ENCODE measurements around the gene KLK2. TPM values are rescaled to one million over a fixed set of nuclear protein-coding genes. Genes with fewer than 3 reads are reported as not detected.

The KLK2 gene
- total and polyA plus RNA-seq, 2 of the 13 experiments (the other 11 are each of a cell fraction or from before 2014, with no cell fraction given): 0.11 TPM; not detected in 1

DNA sequence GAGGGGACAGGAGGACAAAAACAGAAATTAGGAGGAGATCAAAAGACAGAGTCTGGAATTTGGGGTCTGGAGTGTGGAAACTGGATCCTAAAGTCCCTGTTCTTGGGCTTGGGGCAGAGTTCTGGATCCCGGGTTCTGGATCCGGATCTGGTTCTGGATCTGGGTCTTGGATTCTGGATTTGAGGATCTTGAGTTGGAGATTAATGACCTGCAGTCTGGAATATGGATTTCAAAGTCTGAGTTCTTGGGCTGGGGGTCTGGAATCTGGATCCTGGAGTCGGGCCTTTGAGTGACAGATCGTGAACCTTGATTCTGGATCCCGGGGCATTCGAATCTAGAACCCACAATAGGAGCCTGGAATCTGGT lies 39.5 kb upstream of the KLK2 start:
- no peak for FAIRE-seq
- 57% methylated on average over 6 of the region's 6 CpGs for whole genome bisulfite sequencing (ENCODE audit: low lambda C conversion rate)
- CTCF ChIA-PET (ENCODE audit: low intra/inter-chr PET ratio, low total read pairs): no interaction called here

More for the DNA sequence above, 39.5 kb upstream of the KLK2 start:
- no peak overlapping the region for H3K4me3 ChIP-seq (replicated peaks in 1 of 3; ENCODE audit: insufficient read depth in 1 of 3, low read depth in 2 of 3, low read length in 3 of 3)
- H3K27ac ChIP-seq (ENCODE audit: extremely low read length, insufficient read depth, low read length): no peak overlapping the region
- no peaks in the 10 kb centered on the region for H4K20me1 ChIP-seq (ENCODE audit: insufficient read depth, low read length)
- H3K27me3 ChIP-seq (ENCODE audit: control insufficient read depth in 1 of 2, insufficient read depth in 2 of 2, low read length in 2 of 2): peaks cover 0 to 43% of the 10 kb centered on the region in 2 experiments; a peak in 2 of 5 replicates
- no peak overlapping the region for H3K9ac ChIP-seq (ENCODE audit: insufficient read depth, low read depth, low read length)
- intact Hi-C loops (cut with micrococcal nuclease; ENCODE audit: unreplicated experiment): no loop called here
- peaks cover 17% of the 10 kb centered on the region for H3K4me1 ChIP-seq (ENCODE audit: insufficient read depth, low read length)
- H2AFZ ChIP-seq (ENCODE audit: low read length): no peak overlapping the region
- POLR2A ChIA-PET: interaction anchor here (1.6 kb wide), 1 partner anchor 29 kb away, joined by 6 read pairs; no protein-coding TSS in a partner anchor
- no TSS peak for BruUV-seq (replicated peaks)
- no peaks in the 10 kb centered on the region for H3K9me3 ChIP-seq (ENCODE audit: low read length)
- no peaks in the 10 kb centered on the region for H3K79me2 ChIP-seq (ENCODE audit: insufficient read depth, low read length)
- no peak for TF ChIP-seq GPN1 (CRISPR knock-in tag; IDR thresholded peaks at IDR 0.05; ENCODE audit: borderline replicate concordance)
- TF ChIP-seq, protein P1, sequence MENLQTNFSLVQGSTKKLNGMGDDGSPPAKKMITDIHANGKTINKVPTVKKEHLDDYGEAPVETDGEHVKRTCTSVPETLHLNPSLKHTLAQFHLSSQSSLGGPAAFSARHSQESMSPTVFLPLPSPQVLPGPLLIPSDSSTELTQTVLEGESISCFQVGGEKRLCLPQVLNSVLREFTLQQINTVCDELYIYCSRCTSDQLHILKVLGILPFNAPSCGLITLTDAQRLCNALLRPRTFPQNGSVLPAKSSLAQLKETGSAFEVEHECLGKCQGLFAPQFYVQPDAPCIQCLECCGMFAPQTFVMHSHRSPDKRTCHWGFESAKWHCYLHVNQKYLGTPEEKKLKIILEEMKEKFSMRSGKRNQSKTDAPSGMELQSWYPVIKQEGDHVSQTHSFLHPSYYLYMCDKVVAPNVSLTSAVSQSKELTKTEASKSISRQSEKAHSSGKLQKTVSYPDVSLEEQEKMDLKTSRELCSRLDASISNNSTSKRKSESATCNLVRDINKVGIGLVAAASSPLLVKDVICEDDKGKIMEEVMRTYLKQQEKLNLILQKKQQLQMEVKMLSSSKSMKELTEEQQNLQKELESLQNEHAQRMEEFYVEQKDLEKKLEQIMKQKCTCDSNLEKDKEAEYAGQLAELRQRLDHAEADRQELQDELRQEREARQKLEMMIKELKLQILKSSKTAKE (CRISPR knock-in tag; IDR thresholded peaks at IDR 0.05; ENCODE audit: borderline replicate concordance): no peak
- no peak for TF ChIP-seq TBL1XR1 (IDR thresholded peaks at IDR 0.05; ENCODE audit: borderline replicate concordance, low read length, partially characterized antibody)
- TF ChIP-seq REPIN1 (CRISPR knock-in tag; IDR thresholded peaks at IDR 0.05; ENCODE audit: borderline replicate concordance, low read depth): no peak
- no peak for TF ChIP-seq ZNF644 (CRISPR knock-in tag; IDR thresholded peaks at IDR 0.05; ENCODE audit: low read depth)
- TF ChIP-seq ZNF3 (CRISPR knock-in tag; IDR thresholded peaks at IDR 0.05): no peak
- no peak for TF ChIP-seq PHF8 (CRISPR knock-in tag; IDR thresholded peaks at IDR 0.05)
- TF ChIP-seq, protein P2, sequence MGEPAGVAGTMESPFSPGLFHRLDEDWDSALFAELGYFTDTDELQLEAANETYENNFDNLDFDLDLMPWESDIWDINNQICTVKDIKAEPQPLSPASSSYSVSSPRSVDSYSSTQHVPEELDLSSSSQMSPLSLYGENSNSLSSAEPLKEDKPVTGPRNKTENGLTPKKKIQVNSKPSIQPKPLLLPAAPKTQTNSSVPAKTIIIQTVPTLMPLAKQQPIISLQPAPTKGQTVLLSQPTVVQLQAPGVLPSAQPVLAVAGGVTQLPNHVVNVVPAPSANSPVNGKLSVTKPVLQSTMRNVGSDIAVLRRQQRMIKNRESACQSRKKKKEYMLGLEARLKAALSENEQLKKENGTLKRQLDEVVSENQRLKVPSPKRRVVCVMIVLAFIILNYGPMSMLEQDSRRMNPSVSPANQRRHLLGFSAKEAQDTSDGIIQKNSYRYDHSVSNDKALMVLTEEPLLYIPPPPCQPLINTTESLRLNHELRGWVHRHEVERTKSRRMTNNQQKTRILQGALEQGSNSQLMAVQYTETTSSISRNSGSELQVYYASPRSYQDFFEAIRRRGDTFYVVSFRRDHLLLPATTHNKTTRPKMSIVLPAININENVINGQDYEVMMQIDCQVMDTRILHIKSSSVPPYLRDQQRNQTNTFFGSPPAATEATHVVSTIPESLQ (CRISPR knock-in tag; conservative IDR thresholded peaks at IDR 0.05): no peak
- TF ChIP-seq ZFP36L2 (CRISPR knock-in tag; IDR thresholded peaks at IDR 0.05): no peak
- TF ChIP-seq NFE2L1 (CRISPR knock-in tag; IDR thresholded peaks at IDR 0.05; ENCODE audit: borderline replicate concordance): no peak
- TF ChIP-seq MTF2 (CRISPR knock-in tag; IDR thresholded peaks at IDR 0.05; ENCODE audit: borderline replicate concordance): no peak
- TF ChIP-seq, protein P3, sequence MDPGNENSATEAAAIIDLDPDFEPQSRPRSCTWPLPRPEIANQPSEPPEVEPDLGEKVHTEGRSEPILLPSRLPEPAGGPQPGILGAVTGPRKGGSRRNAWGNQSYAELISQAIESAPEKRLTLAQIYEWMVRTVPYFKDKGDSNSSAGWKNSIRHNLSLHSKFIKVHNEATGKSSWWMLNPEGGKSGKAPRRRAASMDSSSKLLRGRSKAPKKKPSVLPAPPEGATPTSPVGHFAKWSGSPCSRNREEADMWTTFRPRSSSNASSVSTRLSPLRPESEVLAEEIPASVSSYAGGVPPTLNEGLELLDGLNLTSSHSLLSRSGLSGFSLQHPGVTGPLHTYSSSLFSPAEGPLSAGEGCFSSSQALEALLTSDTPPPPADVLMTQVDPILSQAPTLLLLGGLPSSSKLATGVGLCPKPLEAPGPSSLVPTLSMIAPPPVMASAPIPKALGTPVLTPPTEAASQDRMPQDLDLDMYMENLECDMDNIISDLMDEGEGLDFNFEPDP (CRISPR knock-in tag; conservative IDR thresholded peaks at IDR 0.05): no peak
- TF ChIP-seq ZNF33B (CRISPR knock-in tag; IDR thresholded peaks at IDR 0.05): no peak
- no peak for TF ChIP-seq THYN1 (CRISPR knock-in tag; IDR thresholded peaks at IDR 0.05; ENCODE audit: borderline replicate concordance, low read depth)
- TF ChIP-seq, protein P4, sequence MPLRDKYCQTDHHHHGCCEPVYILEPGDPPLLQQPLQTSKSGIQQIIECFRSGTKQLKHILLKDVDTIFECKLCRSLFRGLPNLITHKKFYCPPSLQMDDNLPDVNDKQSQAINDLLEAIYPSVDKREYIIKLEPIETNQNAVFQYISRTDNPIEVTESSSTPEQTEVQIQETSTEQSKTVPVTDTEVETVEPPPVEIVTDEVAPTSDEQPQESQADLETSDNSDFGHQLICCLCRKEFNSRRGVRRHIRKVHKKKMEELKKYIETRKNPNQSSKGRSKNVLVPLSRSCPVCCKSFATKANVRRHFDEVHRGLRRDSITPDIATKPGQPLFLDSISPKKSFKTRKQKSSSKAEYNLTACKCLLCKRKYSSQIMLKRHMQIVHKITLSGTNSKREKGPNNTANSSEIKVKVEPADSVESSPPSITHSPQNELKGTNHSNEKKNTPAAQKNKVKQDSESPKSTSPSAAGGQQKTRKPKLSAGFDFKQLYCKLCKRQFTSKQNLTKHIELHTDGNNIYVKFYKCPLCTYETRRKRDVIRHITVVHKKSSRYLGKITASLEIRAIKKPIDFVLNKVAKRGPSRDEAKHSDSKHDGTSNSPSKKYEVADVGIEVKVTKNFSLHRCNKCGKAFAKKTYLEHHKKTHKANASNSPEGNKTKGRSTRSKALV (CRISPR knock-in tag; IDR thresholded peaks at IDR 0.05): no peak
- no peak for TF ChIP-seq RBFOX2 (IDR thresholded peaks at IDR 0.05; ENCODE audit: low read depth, low read length)
- TF ChIP-seq ZFP1 (CRISPR knock-in tag; IDR thresholded peaks at IDR 0.05): no peak
- TF ChIP-seq ZSCAN20 (CRISPR knock-in tag; IDR thresholded peaks at IDR 0.05; ENCODE audit: borderline replicate concordance): no peak
- H3K36me3 ChIP-seq (replicated peaks in 1 of 2; ENCODE audit: control insufficient read depth in 1 of 2, insufficient read depth in 2 of 2, low read length in 2 of 2): no peaks in the 10 kb centered on the region
- in situ Hi-C loops (cut with HindIII; ENCODE audit: extremely low pct_ligation_motif_present, low pct_unique_long_range_greater_than_20kb): no loop called here
- DNase-seq (ENCODE audit: low spot score): no peak
- ATAC-seq: no peak
- H3K4me2 ChIP-seq (ENCODE audit: low read depth, low read length): no peak overlapping the region

Data from HepG2 (cell line).